Ascending aorta (tissue), 2 donors: ENCODE results near the gene PATL1. TPM values are rescaled to one million over a fixed set of nuclear protein-coding genes. Genes with fewer than 3 reads are reported as not detected.
"Not testable (repeated sequence)": the region's sequence is repeated elsewhere in the genome, so short reads cannot be mapped to it uniquely, and the experiment has no call there.

Experiments
- DNase-seq, 2 donors: peaks; one replicate each; pipeline ENCODE4 v3.0.0-alpha.2; 2019; ENCODE audit warnings: low spot score in 2 of 2
- H3K27ac ChIP-seq, 2 donors: fragments of 200-600 bp; sonication (generic); one replicate each; pipeline ENCODE4 v1.5.1; 2016 to 2017; ENCODE audit warnings: mild to moderate bottlenecking in 1 of 2
- H3K27me3 ChIP-seq: fragments of 200-600 bp; sonication (generic); one replicate; pipeline ENCODE4 v1.5.1; 2017
- H3K36me3 ChIP-seq, 2 donors: fragments of 200-600 bp; sonication (generic); one replicate each; pipeline ENCODE4 v1.5.1; 2016
- H3K4me1 ChIP-seq, 2 donors: fragments of 200-600 bp; sonication (generic); one replicate each; pipeline ENCODE4 v1.5.1; 2016 to 2017; ENCODE audit warnings: mild to moderate bottlenecking in 1 of 2
- H3K4me3 ChIP-seq, 2 donors: fragments of 200-600 bp; sonication (generic); one replicate each; pipeline ENCODE4 v1.5.1; 2016 to 2017; ENCODE audit warnings: mild to moderate bottlenecking in 1 of 2
- H3K9me3 ChIP-seq, 2 donors: fragments of 200-600 bp; sonication (generic); one replicate each; pipeline ENCODE4 v1.5.1; 2016
- intact Hi-C: fragments of 100-400 bp; cut with DNase I; formaldehyde crosslinking; loops from one replicate; pipeline ENCODE4 v1.15.1; 2023
- total RNA-seq: library from RNA; depleted of rRNA; stranded (reverse); fragments of >200 nt; gene quantifications from one replicate; pipeline ENCODE4 v1.1.0, GENCODE V29; 2016
- TF ChIP-seq, protein P1 (sequence below), 3 experiments: fragments of 200-600 bp in 2 of 3; fragments of 450-650 bp in 1 of 3; sonication (generic) in 2 of 3; IDR thresholded peaks; one replicate each; pipeline ENCODE4 v1.5.1; 2016 to 2019; ENCODE audit warnings: antibody characterized with exemption in 3 of 3, mild to moderate bottlenecking in 1 of 3, moderate library complexity in 1 of 3

The PATL1 gene
- total RNA-seq, 1 donor from 2014 or later: 6.8 TPM

DNA sequence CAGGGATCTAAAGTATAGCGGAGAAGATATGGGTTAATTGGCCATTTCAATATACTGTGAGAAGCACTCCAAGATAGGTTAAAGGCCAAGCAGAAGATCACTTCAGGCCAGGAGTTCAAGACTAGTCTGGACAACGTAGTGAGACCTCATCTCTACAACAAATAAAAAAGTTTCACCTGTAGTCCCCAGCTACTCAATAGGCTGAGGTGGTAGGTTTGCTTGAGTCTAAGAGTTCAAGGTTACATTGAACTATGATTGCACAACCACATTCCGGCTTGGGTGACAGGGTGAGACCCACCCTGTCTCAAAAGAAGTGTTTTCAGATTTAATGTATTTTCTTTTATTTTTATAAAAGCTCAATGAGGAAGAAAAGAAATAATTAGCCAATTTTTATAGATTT lies 25.4 kb downstream of the PATL1 start:
- peaks cover 77 to 86% of the 10 kb centered on the region in 2 donors for H3K36me3 ChIP-seq
- TF ChIP-seq, protein P1, sequence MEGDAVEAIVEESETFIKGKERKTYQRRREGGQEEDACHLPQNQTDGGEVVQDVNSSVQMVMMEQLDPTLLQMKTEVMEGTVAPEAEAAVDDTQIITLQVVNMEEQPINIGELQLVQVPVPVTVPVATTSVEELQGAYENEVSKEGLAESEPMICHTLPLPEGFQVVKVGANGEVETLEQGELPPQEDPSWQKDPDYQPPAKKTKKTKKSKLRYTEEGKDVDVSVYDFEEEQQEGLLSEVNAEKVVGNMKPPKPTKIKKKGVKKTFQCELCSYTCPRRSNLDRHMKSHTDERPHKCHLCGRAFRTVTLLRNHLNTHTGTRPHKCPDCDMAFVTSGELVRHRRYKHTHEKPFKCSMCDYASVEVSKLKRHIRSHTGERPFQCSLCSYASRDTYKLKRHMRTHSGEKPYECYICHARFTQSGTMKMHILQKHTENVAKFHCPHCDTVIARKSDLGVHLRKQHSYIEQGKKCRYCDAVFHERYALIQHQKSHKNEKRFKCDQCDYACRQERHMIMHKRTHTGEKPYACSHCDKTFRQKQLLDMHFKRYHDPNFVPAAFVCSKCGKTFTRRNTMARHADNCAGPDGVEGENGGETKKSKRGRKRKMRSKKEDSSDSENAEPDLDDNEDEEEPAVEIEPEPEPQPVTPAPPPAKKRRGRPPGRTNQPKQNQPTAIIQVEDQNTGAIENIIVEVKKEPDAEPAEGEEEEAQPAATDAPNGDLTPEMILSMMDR (IDR thresholded peaks at IDR 0.05): no peak
- intact Hi-C loops: no loop called here
- no peaks in the 10 kb centered on the region for H3K27me3 ChIP-seq
- H3K27ac ChIP-seq: no peak overlapping the region
- DNase-seq: no peak
- H3K9me3 ChIP-seq: no peaks in the 10 kb centered on the region
- H3K4me1 ChIP-seq: no peaks in the 10 kb centered on the region
- H3K4me3 ChIP-seq: no peak overlapping the region

DNA sequence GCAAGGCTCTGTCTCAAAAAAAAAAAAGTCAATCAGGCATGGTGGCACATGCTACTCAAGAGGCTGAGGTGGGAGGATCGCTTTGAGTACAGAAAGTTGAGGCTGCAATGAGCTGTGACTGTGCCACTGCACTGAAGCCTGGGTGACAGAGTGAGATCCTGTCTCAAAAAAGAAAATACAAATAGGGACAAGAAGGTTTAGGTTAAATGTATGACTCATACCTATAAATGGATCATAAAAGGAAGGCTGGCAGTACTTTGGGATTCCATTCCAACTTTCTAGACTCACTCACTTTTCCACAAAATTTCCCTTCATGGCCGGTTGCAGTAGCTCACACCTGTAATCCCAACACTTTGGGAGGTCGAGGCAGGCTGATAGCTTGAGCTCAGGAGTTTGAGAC lies 27.7 kb downstream of the PATL1 start:
- TF ChIP-seq, protein P1 (IDR thresholded peaks at IDR 0.05): no peak
- Histone ChIP-seq H3K4me3 (no peak overlapping the region), H3K4me1 (no peaks in the 10 kb centered on the region), H3K27me3 (no peaks in the 10 kb centered on the region), H3K9me3 (no peaks in the 10 kb centered on the region), H3K27ac (no peak overlapping the region), H3K36me3 (peaks cover 71 to 86% of the 10 kb centered on the region in 2 donors)
- DNase-seq: no peak
- intact Hi-C loops: no loop called here

DNA sequence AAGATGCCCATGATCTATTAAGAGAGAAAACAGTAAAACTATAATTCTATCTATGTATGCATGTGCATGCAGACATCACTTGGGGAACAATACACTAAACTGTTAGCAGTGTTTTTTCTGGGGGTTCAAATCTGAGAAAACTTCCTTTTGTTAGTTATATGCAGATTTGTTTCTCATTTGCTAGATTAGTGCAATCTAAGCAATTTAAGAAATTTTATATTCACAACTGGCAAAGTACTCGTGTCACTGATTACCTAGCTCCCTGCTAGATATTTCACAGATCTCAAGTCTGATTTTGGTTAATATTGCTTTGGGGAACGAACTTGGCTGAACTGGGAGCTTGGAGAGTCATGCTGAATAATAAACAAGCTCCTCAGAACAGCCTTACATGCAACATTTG lies 38.3 kb downstream of the PATL1 start:
- no peak overlapping the region for H3K4me3 ChIP-seq
- intact Hi-C loops: no loop called here
- no peaks in the 10 kb centered on the region for H3K4me1 ChIP-seq
- DNase-seq: no peak
- H3K27me3 ChIP-seq: no peaks in the 10 kb centered on the region
- TF ChIP-seq, protein P1 (IDR thresholded peaks at IDR 0.05): no peak
- no peak overlapping the region for H3K27ac ChIP-seq
- H3K36me3 ChIP-seq: peaks cover 0 to 10% of the 10 kb centered on the region in 2 donors
- H3K9me3 ChIP-seq: no peaks in the 10 kb centered on the region

DNA sequence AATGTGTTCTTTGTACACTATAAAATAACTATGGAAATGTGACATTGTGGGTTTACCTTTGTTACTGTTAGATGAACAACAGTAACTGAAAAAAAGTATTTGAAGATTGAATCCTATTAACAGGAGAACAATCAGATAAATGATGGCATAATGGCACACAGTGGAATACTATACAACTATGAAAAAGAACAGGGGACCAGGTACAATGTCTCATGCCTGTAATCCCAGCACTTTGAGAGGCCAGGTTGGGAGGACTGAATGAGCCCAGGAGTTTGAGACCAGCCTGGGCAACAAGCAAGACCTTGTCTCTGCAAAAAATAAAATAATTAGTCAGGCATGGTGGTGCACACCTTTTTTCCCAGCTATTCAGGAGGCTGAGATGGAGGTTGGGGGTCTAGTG lies 38.8 kb downstream of the PATL1 start:
- DNase-seq: no peak
- Histone ChIP-seq H3K4me1 (no peaks in the 10 kb centered on the region), H3K36me3 (peaks cover 0 to 8% of the 10 kb centered on the region in 2 donors), H3K9me3 (no peaks in the 10 kb centered on the region), H3K4me3 (no peak overlapping the region), H3K27me3 (no peaks in the 10 kb centered on the region), H3K27ac (no peak overlapping the region)
- TF ChIP-seq, protein P1 (IDR thresholded peaks at IDR 0.05): no peak
- intact Hi-C loops: no loop called here

DNA sequence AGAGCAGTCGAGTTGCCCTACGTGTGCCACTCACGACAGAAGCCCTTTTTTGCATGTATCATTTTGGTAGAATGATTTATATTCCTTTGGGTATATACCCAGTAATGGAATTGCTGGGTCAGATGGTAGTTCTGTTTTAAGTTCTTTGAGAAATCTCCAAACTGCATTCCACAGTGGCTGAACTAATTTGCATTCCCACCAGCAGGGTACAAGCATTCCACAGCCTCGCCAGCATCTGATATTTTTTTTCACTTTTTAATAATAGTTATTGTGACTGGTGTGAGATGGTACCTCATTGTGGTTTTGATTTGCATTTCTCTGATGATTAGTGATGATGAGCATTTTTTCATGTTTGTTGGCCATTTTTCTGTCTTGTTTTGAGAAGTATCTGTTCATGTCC lies 41.9 kb downstream of the PATL1 start:
- H3K27ac ChIP-seq, H3K36me3 ChIP-seq, H3K4me1 ChIP-seq, H3K9me3 ChIP-seq, H3K4me3 ChIP-seq, DNase-seq, intact Hi-C loops, H3K27me3 ChIP-seq: not testable (repeated sequence)

DNA sequence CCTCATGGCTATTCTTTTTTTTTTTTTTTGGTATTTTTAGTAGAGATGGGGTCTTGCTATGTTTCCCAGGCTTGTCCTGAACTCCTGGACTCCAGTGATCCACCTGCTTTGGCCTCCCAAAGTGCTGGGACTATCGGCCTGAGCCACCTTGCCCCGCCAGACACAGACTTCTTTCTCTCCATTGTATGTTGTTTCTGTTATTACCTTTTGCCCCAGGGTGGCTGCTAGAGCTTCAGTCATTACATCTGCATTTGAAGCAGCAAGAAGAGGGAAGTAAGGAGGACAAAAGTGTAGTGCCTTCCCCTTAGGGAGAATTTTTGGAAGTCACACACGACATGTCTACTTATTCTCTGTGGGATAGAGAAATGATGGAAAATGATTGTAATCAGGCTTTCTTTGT lies 43.1 kb downstream of the PATL1 start:
- Histone ChIP-seq H3K4me3 (no peak overlapping the region), H3K27me3 (no peaks in the 10 kb centered on the region), H3K9me3 (no peaks in the 10 kb centered on the region), H3K36me3 (peaks cover 0 to 8% of the 10 kb centered on the region in 2 donors), H3K4me1 (no peaks in the 10 kb centered on the region), H3K27ac (no peak overlapping the region)
- TF ChIP-seq, protein P1 (IDR thresholded peaks at IDR 0.05): no peak
- no peak for DNase-seq
- intact Hi-C loops: no loop called here
